ENCODE measurements around the gene NUDT16L1.

Gene NUDT16L1

DNA sequence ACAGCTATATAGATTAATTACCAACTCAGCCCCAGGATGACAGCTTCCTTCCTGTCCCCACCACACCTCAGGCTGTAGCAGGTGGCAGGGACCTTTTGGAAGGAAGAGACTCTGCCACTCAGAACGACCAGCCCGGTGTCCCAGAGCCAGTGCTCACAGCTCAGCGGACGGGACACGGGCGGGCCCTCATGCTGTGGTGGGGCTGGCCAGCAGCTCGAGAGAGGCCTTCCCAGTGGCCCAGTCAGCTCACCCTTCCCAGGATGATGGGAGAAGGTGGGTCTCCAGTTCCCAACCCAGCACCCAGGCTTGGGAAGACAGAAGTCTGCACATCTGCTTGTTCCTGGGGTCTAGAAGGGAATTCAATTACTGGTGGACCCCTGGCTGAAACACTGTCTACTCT lies 10.5 kb downstream of the NUDT16L1 start:
- Histone ChIP-seq H3K9ac (ENCODE audit: low read depth in 1 of 2, low read length in 2 of 2) (no peak overlapping the region), H3K4me1 (ENCODE audit: control insufficient read depth in 1 of 2, insufficient read depth in 2 of 2, low read length in 2 of 2) (no peaks in the 10 kb centered on the region), H3K4me3 (ENCODE audit: low read depth in 1 of 2, low read length in 2 of 2) (no peak overlapping the region), H3K27ac (ENCODE audit: low read depth, low read length) (no peak overlapping the region), H3K27me3 (ENCODE audit: control insufficient read depth in 1 of 2, insufficient read depth in 2 of 2, low read length in 2 of 2) (no peaks in the 10 kb centered on the region), H3K36me3 (ENCODE audit: control insufficient read depth in 1 of 2, insufficient read depth in 2 of 2, low read length in 2 of 2) (peaks cover 14 to 73% of the 10 kb centered on the region in 2 donors), H3K9me3 (ENCODE audit: control insufficient read depth in 1 of 2, low read length in 2 of 2) (no peaks in the 10 kb centered on the region)

DNA sequence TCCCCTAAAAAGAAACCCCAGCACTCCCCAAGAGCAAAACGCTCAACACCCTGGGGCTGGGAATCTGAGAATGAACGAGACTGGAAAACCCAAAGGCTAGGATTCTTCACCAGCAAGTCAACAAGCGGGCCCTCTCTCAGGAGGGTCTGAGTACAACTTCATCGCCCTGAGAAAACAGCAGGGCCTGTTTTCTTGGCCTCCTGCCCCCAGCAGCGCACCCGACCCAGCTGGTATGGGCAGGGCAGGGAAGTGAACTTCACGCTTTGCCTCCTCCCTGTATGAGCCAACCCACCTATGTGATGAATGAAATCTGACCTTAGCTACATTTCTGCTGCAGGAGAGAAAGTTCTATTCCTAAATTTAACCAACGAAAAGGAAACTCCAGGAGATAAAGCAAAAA lies 11.1 kb downstream of the NUDT16L1 start:
- Histone ChIP-seq H3K9ac (ENCODE audit: low read depth in 1 of 2, low read length in 2 of 2) (no peak overlapping the region), H3K4me1 (ENCODE audit: control insufficient read depth in 1 of 2, insufficient read depth in 2 of 2, low read length in 2 of 2) (no peaks in the 10 kb centered on the region), H3K9me3 (ENCODE audit: control insufficient read depth in 1 of 2, low read length in 2 of 2) (no peaks in the 10 kb centered on the region), H3K36me3 (ENCODE audit: control insufficient read depth in 1 of 2, insufficient read depth in 2 of 2, low read length in 2 of 2) (peaks cover 14 to 70% of the 10 kb centered on the region in 2 donors), H3K27me3 (ENCODE audit: control insufficient read depth in 1 of 2, insufficient read depth in 2 of 2, low read length in 2 of 2) (no peaks in the 10 kb centered on the region), H3K4me3 (ENCODE audit: low read depth in 1 of 2, low read length in 2 of 2) (no peak overlapping the region), H3K27ac (ENCODE audit: low read depth, low read length) (no peak overlapping the region)

DNA sequence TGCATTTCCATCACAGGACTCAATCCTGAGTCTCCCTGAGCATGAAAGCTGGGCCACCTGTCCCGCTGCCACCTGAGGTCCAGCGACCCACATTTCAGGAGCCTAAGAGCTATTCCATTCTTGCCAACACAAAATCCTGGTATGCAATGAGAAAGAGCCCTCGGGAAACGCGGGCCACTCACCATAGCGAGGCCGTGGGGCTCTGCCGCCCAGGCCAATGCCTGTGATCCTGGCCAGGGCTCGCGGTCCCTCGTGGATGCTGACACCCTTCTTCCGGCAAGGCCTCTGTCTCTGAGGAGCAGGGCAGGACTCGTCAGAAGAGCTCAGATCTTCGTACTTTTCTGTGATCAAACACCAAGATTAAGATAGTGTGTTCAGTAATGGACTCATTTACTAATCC lies 11.6 kb downstream of the NUDT16L1 start:
- no peak overlapping the region for H3K27ac ChIP-seq (ENCODE audit: low read depth, low read length)
- no peak overlapping the region for H3K4me3 ChIP-seq (ENCODE audit: low read depth in 1 of 2, low read length in 2 of 2)
- no peak overlapping the region for H3K9ac ChIP-seq (ENCODE audit: low read depth in 1 of 2, low read length in 2 of 2)
- no peaks in the 10 kb centered on the region for H3K4me1 ChIP-seq (ENCODE audit: control insufficient read depth in 1 of 2, insufficient read depth in 2 of 2, low read length in 2 of 2)
- peaks cover 14 to 70% of the 10 kb centered on the region in 2 donors for H3K36me3 ChIP-seq (ENCODE audit: control insufficient read depth in 1 of 2, insufficient read depth in 2 of 2, low read length in 2 of 2)
- H3K9me3 ChIP-seq (ENCODE audit: control insufficient read depth in 1 of 2, low read length in 2 of 2): no peaks in the 10 kb centered on the region
- no peaks in the 10 kb centered on the region for H3K27me3 ChIP-seq (ENCODE audit: control insufficient read depth in 1 of 2, insufficient read depth in 2 of 2, low read length in 2 of 2)

DNA sequence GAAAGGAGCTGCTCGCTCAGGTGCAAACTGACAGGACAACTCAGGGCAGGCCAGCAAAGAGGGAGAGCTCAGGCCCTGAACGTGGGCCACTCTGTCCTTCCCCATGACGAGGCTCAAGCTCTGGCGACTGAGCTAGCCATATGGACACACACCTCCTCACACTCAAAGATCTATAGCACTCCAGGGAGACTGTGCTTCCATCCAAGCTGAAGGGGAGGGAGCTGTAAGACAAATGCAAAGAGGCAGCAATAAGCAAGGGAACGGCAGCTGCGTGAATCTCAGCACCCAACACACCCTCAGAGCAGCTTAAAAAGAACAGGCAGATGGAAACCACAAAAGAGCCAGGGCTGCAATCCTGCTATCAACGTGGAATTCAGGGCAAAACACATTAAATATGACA lies 13.5 kb downstream of the NUDT16L1 start:
- H3K36me3 ChIP-seq (ENCODE audit: control insufficient read depth in 1 of 2, insufficient read depth in 2 of 2, low read length in 2 of 2): peaks cover 12 to 56% of the 10 kb centered on the region in 2 donors
- no peak overlapping the region for H3K9ac ChIP-seq (ENCODE audit: low read depth in 1 of 2, low read length in 2 of 2)

DNA sequence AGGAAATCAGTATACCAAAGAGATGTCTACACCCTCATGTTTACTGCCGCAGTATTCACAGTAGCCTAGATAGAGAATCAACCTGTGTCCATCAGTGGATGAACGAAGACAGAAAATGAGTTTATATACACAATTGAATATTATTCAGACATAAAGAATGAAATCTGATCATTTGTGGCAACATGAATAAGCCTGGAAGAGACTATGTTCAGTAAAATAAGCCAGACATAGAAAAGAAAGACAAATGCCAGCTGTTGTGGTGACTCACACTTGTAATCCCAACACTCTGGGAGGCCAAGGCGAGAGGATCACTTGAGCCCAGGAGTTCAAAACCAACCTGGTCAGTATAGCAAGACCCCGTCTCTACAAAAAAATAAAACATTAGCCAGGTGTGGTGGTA lies 16.1 kb downstream of the NUDT16L1 start:
- H3K9me3 ChIP-seq (ENCODE audit: control insufficient read depth in 1 of 2, low read length in 2 of 2): no peaks in the 10 kb centered on the region
- H3K27ac ChIP-seq (ENCODE audit: low read depth, low read length): no peak overlapping the region
- no peak overlapping the region for H3K9ac ChIP-seq (ENCODE audit: low read depth in 1 of 2, low read length in 2 of 2)
- no peaks in the 10 kb centered on the region for H3K27me3 ChIP-seq (ENCODE audit: control insufficient read depth in 1 of 2, insufficient read depth in 2 of 2, low read length in 2 of 2)
- no peaks in the 10 kb centered on the region for H3K4me1 ChIP-seq (ENCODE audit: control insufficient read depth in 1 of 2, insufficient read depth in 2 of 2, low read length in 2 of 2)
- H3K36me3 ChIP-seq (ENCODE audit: control insufficient read depth in 1 of 2, insufficient read depth in 2 of 2, low read length in 2 of 2): peaks cover 15 to 52% of the 10 kb centered on the region in 2 donors
- H3K4me3 ChIP-seq (ENCODE audit: low read depth in 1 of 2, low read length in 2 of 2): no peak overlapping the region

More for the DNA sequence above, 13.5 kb downstream of the NUDT16L1 start:
- Histone ChIP-seq H3K27me3 (ENCODE audit: control insufficient read depth in 1 of 2, insufficient read depth in 2 of 2, low read length in 2 of 2) (no peaks in the 10 kb centered on the region), H3K4me1 (ENCODE audit: control insufficient read depth in 1 of 2, insufficient read depth in 2 of 2, low read length in 2 of 2) (no peaks in the 10 kb centered on the region), H3K4me3 (ENCODE audit: low read depth in 1 of 2, low read length in 2 of 2) (no peak overlapping the region), H3K9me3 (ENCODE audit: control insufficient read depth in 1 of 2, low read length in 2 of 2) (no peaks in the 10 kb centered on the region), H3K27ac (ENCODE audit: low read depth, low read length) (no peak overlapping the region)

DNA sequence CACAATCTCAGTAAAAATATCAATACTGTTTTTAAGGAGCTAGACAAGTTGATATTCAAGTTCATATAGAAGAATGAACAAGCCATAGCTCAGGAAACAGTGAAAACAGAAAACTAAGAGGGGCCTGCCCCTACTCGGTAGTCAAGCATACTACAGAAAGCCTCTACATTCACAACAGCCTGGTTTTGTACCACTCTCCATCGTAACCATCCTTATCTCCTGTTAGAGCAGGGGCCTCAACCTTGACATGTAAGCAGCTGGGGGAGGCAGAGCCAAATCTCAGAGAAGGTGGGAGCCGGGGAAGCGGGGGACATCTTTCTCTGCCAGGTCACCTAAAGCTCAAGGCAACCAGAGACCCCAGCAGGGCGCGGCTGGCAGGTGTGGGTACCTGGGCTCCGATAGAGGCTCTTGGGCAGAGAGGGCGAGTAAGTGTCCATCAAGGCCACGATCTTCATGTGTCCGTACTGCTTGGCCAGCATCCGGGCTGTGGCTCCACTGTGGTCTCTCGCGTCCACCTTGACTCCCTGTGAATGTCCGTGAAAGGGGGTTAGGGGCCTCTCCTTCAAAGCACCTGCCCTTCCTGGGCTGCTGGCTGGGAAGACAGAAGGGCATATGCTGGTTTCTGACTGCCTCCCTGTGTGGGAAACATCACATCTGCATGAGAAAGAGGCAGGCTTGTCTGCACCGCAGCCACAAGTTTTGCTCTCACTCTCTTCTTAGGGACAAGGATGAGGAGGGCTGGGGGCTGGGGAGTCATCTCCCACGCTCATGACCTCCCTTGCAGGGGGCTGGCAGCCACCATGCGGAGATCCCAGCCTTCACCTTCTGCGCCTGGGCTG lies 20.5 kb downstream of the NUDT16L1 start:
- Histone ChIP-seq H3K36me3 (ENCODE audit: control insufficient read depth in 1 of 2, insufficient read depth in 2 of 2, low read length in 2 of 2) (peaks cover 8 to 45% of the 10 kb centered on the region in 2 donors), H3K4me1 (ENCODE audit: control insufficient read depth in 1 of 2, insufficient read depth in 2 of 2, low read length in 2 of 2) (no peaks in the 10 kb centered on the region), H3K9me3 (ENCODE audit: control insufficient read depth in 1 of 2, low read length in 2 of 2) (no peaks in the 10 kb centered on the region), H3K27ac (ENCODE audit: low read depth, low read length) (no peak overlapping the region), H3K9ac (ENCODE audit: low read depth in 1 of 2, low read length in 2 of 2) (no peak overlapping the region), H3K27me3 (ENCODE audit: control insufficient read depth in 1 of 2, insufficient read depth in 2 of 2, low read length in 2 of 2) (no peaks in the 10 kb centered on the region), H3K4me3 (ENCODE audit: low read depth in 1 of 2, low read length in 2 of 2) (no peak overlapping the region)

DNA sequence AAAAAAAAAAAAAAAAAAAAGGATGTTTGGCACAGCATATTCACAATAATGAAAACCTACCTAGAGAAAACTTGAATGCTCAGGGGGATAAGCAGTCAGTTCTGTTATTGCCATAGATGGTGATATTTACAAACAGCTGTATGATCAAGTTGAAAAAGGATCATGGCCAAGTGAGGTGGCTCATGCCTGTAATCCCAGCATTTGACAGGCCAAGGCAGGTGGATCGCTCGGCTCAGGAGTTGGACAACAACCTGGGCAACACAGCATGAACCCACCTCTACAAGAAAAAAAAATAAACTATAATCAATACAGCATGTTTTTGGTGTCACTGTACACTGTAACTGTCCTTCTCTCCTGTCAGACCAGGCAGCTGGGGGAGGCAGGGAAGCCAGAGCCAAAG lies 21.6 kb downstream of the NUDT16L1 start:
- Histone ChIP-seq H3K27me3 (ENCODE audit: control insufficient read depth in 1 of 2, insufficient read depth in 2 of 2, low read length in 2 of 2) (no peaks in the 10 kb centered on the region), H3K36me3 (ENCODE audit: control insufficient read depth in 1 of 2, insufficient read depth in 2 of 2, low read length in 2 of 2) (peaks cover 8 to 40% of the 10 kb centered on the region in 2 donors), H3K27ac (ENCODE audit: low read depth, low read length) (no peak overlapping the region), H3K9me3 (ENCODE audit: control insufficient read depth in 1 of 2, low read length in 2 of 2) (no peaks in the 10 kb centered on the region), H3K4me1 (ENCODE audit: control insufficient read depth in 1 of 2, insufficient read depth in 2 of 2, low read length in 2 of 2) (no peaks in the 10 kb centered on the region), H3K4me3 (ENCODE audit: low read depth in 1 of 2, low read length in 2 of 2) (no peak overlapping the region), H3K9ac (ENCODE audit: low read depth in 1 of 2, low read length in 2 of 2) (no peak overlapping the region)

DNA sequence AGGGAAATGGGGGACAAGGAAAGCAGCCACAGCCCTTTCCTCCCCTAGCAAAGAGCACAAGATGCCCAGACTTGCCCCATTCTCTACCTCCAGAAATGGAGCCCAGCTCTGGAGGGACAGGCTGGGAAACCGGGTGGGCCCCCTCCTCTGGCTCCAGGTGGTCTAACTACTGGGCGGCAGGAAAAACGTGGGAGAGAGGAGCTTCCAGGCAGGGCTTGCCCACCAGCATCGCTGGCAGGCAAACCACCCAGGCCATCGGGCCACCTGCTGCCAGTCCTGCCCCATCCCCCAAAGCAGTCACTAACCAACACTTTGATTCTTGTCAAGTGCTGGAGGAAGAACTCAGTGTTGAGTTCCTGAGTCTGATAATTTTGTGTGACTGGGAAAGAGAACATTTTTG lies 25.1 kb downstream of the NUDT16L1 start:
- H3K4me1 ChIP-seq (ENCODE audit: control insufficient read depth in 1 of 2, insufficient read depth in 2 of 2, low read length in 2 of 2): no peaks in the 10 kb centered on the region
- H3K4me3 ChIP-seq (ENCODE audit: low read depth in 1 of 2, low read length in 2 of 2): no peak overlapping the region
- no peak overlapping the region for H3K9ac ChIP-seq (ENCODE audit: low read depth in 1 of 2, low read length in 2 of 2)
- H3K27ac ChIP-seq (ENCODE audit: low read depth, low read length): no peak overlapping the region
- no peaks in the 10 kb centered on the region for H3K27me3 ChIP-seq (ENCODE audit: control insufficient read depth in 1 of 2, insufficient read depth in 2 of 2, low read length in 2 of 2)
- H3K9me3 ChIP-seq (ENCODE audit: control insufficient read depth in 1 of 2, low read length in 2 of 2): no peaks in the 10 kb centered on the region
- peaks cover 5 to 32% of the 10 kb centered on the region in 2 donors for H3K36me3 ChIP-seq (ENCODE audit: control insufficient read depth in 1 of 2, insufficient read depth in 2 of 2, low read length in 2 of 2)

DNA sequence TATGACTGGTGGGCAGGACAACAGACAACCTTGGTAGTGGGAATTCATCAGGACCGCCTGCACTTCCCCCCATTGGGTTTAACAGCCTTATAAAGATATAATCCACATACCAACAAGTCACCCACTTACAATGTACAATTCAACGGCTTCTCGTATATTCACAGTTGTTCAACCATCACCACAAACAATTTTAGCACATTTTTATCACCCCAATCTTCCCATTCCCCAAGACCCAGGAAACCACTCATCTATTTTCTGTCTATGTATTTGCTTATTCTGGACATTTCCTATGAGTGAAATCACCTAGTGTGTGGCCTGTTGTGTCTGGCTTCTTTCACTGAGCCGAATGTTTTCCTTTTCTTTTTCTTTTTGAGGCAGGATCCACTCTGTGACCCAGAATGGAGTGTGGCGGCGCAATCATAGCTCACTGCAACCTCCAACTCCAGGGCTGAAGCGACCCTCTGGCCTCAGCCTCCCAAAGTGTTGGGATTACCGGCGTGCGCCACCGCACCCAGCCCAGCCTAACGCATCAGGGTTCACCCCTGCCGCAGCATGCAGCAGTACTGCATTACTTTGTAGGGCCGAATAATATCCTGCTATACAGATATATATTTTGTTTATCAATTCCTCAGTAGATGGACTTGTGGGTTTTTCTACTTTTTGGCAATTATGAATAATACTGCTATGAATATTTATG lies 29.9 kb downstream of the NUDT16L1 start:
- Histone ChIP-seq H3K9me3 (ENCODE audit: control insufficient read depth in 1 of 2, low read length in 2 of 2) (no peaks in the 10 kb centered on the region), H3K27me3 (ENCODE audit: control insufficient read depth in 1 of 2, insufficient read depth in 2 of 2, low read length in 2 of 2) (no peaks in the 10 kb centered on the region), H3K4me3 (ENCODE audit: low read depth in 1 of 2, low read length in 2 of 2) (no peak overlapping the region), H3K9ac (ENCODE audit: low read depth in 1 of 2, low read length in 2 of 2) (no peak overlapping the region), H3K27ac (ENCODE audit: low read depth, low read length) (no peak overlapping the region), H3K4me1 (ENCODE audit: control insufficient read depth in 1 of 2, insufficient read depth in 2 of 2, low read length in 2 of 2) (no peaks in the 10 kb centered on the region), H3K36me3 (ENCODE audit: control insufficient read depth in 1 of 2, insufficient read depth in 2 of 2, low read length in 2 of 2) (peaks cover 11 to 48% of the 10 kb centered on the region in 2 donors)

DNA sequence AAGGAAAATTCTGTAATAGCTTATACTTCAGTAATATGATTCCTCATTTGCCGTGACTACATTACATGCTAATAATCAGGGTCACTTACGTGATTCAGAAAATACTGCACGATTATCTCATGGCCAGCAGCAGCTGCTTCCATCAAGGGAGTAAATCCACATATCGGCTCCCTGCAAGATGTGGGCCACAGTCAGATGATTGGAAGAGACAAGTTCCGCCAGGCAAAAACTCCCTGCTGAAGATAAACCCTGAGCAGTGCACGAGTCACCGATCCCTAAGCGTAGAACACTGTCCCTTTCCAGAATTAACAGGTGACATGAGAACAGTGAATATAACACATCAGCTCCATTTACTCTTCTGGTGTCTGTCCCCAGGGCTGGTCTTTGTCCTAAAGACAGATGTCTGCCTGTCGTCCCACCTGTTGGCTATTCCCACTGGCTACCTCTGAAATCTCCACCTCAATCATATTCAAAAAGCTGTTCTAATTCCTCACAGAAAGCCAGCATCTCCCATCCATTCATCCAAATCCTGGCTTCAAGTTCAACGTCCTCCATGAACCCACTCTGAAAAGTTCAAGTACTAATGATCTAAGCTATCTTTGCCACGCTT lies 31.4 kb downstream of the NUDT16L1 start:
- no peaks in the 10 kb centered on the region for H3K4me1 ChIP-seq (ENCODE audit: control insufficient read depth in 1 of 2, insufficient read depth in 2 of 2, low read length in 2 of 2)
- no peak overlapping the region for H3K27ac ChIP-seq (ENCODE audit: low read depth, low read length)
- peaks cover 14 to 53% of the 10 kb centered on the region in 2 donors for H3K36me3 ChIP-seq (ENCODE audit: control insufficient read depth in 1 of 2, insufficient read depth in 2 of 2, low read length in 2 of 2)
- H3K9me3 ChIP-seq (ENCODE audit: control insufficient read depth in 1 of 2, low read length in 2 of 2): no peaks in the 10 kb centered on the region
- no peaks in the 10 kb centered on the region for H3K27me3 ChIP-seq (ENCODE audit: control insufficient read depth in 1 of 2, insufficient read depth in 2 of 2, low read length in 2 of 2)
- no peak overlapping the region for H3K9ac ChIP-seq (ENCODE audit: low read depth in 1 of 2, low read length in 2 of 2)
- no peak overlapping the region for H3K4me3 ChIP-seq (ENCODE audit: low read depth in 1 of 2, low read length in 2 of 2)
